ENCODE measurements around the gene C15orf39. TPM values are rescaled to one million over a fixed set of nuclear protein-coding genes. Genes with fewer than 3 reads are reported as not detected.

C15orf39 gene
- total RNA-seq, 1 experiment from 2014 or later, result 13.3 TPM

GRCh38 chr15:75193976-75194375 lies 7.7 kb upstream of the C15orf39 start:
- BruUV-seq (replicated peaks), result no TSS peak
- ChIA-PET CTCF (interaction anchor here (0.6 to 0.7 kb wide), 3 partner anchors 15 to 726 kb away, joined by 3 read pairs; no protein-coding TSS in a partner anchor), POLR2A (interaction anchor here (1.1 kb wide), 1 partner anchor 127 kb away, joined by 3 read pairs; no protein-coding TSS in a partner anchor)
- no peak for DNase-seq (ENCODE audit: unreplicated experiment)
- H3K27me3 Mint-ChIP-seq (ENCODE audit: insufficient read depth, unreplicated experiment), result no peaks in the 10 kb centered on the region
- H3K27ac Mint-ChIP-seq (ENCODE audit: low read depth, unreplicated experiment), result no peak overlapping the region
- TF ChIP-seq CTCF (IDR thresholded peaks at IDR 0.05; ENCODE audit: unreplicated experiment), result no peak
- H3K4me3 Mint-ChIP-seq (ENCODE audit: unreplicated experiment), result no peak overlapping the region
- H3K9me3 Mint-ChIP-seq (ENCODE audit: unreplicated experiment), result no peaks in the 10 kb centered on the region
- intact Hi-C loops (cut with micrococcal nuclease), result no loop called here
- H3K36me3 Mint-ChIP-seq (ENCODE audit: insufficient read depth, unreplicated experiment), result no peaks in the 10 kb centered on the region
- H3K4me1 Mint-ChIP-seq (ENCODE audit: insufficient read depth, unreplicated experiment), result no peaks in the 10 kb centered on the region

- no peak for TF ChIP-seq CTCF (IDR thresholded peaks at IDR 0.05; ENCODE audit: unreplicated experiment)
- H3K27ac Mint-ChIP-seq (ENCODE audit: low read depth, unreplicated experiment), result no peak overlapping the region
- no peaks in the 10 kb centered on the region for H3K27me3 Mint-ChIP-seq (ENCODE audit: insufficient read depth, unreplicated experiment)
- no peaks in the 10 kb centered on the region for H3K9me3 Mint-ChIP-seq (ENCODE audit: unreplicated experiment)
- ChIA-PET CTCF (interaction anchor here (0.6 to 0.7 kb wide), 3 partner anchors 15 to 725 kb away, joined by 3 read pairs; no protein-coding TSS in a partner anchor), POLR2A (interaction anchor here (0.7 to 1.1 kb wide), 2 partner anchors 9 to 127 kb away, joined by 3 read pairs; no protein-coding TSS in a partner anchor)
- H3K4me3 Mint-ChIP-seq (ENCODE audit: unreplicated experiment), result no peak overlapping the region
- H3K4me1 Mint-ChIP-seq (ENCODE audit: insufficient read depth, unreplicated experiment), result no peaks in the 10 kb centered on the region
- no TSS peak for BruUV-seq (replicated peaks)
- intact Hi-C loops (cut with micrococcal nuclease), result no loop called here
- no peak for DNase-seq (ENCODE audit: unreplicated experiment)
- no peaks in the 10 kb centered on the region for H3K36me3 Mint-ChIP-seq (ENCODE audit: insufficient read depth, unreplicated experiment)
Measured at GRCh38 chr15:75194397-75194796, 7.3 kb upstream of the C15orf39 start.

- Mint-ChIP-seq H3K27me3 (ENCODE audit: insufficient read depth, unreplicated experiment) (no peaks in the 10 kb centered on the region), H3K4me3 (ENCODE audit: unreplicated experiment) (no peak overlapping the region), H3K36me3 (ENCODE audit: insufficient read depth, unreplicated experiment) (no peaks in the 10 kb centered on the region), H3K9me3 (ENCODE audit: unreplicated experiment) (no peaks in the 10 kb centered on the region), H3K27ac (ENCODE audit: low read depth, unreplicated experiment) (no peak overlapping the region), H3K4me1 (ENCODE audit: insufficient read depth, unreplicated experiment) (no peaks in the 10 kb centered on the region)
- no TSS peak for BruUV-seq (replicated peaks)
- ChIA-PET CTCF (interaction anchor here (0.8 to 2.2 kb wide), 2 partner anchors 166 to 1077 kb away, joined by 3 to 7 read pairs; no protein-coding TSS in a partner anchor), POLR2A (interaction anchor here (0.7 to 1.1 kb wide), 2 partner anchors 8 to 128 kb away, joined by 3 read pairs; no protein-coding TSS in a partner anchor)
- intact Hi-C loops (cut with micrococcal nuclease), result no loop called here
- no peak for TF ChIP-seq CTCF (IDR thresholded peaks at IDR 0.05; ENCODE audit: unreplicated experiment)
- no peak for DNase-seq (ENCODE audit: unreplicated experiment)
Measured at GRCh38 chr15:75195122-75195765, 6.4 kb upstream of the C15orf39 start.

GRCh38 chr15:75195766-75196241 lies 5.9 kb upstream of the C15orf39 start:
- peaks cover 2% of the 10 kb centered on the region for H3K4me1 Mint-ChIP-seq (ENCODE audit: insufficient read depth, unreplicated experiment)
- no peaks in the 10 kb centered on the region for H3K9me3 Mint-ChIP-seq (ENCODE audit: unreplicated experiment)
- H3K4me3 Mint-ChIP-seq (ENCODE audit: unreplicated experiment), result no peak overlapping the region
- BruUV-seq (replicated peaks), result no TSS peak
- no peak for DNase-seq (ENCODE audit: unreplicated experiment)
- intact Hi-C loops (cut with micrococcal nuclease), result no loop called here
- H3K27me3 Mint-ChIP-seq (ENCODE audit: insufficient read depth, unreplicated experiment), result no peaks in the 10 kb centered on the region
- ChIA-PET POLR2A (no interaction called here), CTCF (interaction anchor here (2.2 kb wide), 1 partner anchor 167 kb away, joined by 7 read pairs; no protein-coding TSS in a partner anchor)
- no peak for TF ChIP-seq CTCF (IDR thresholded peaks at IDR 0.05; ENCODE audit: unreplicated experiment)
- no peaks in the 10 kb centered on the region for H3K36me3 Mint-ChIP-seq (ENCODE audit: insufficient read depth, unreplicated experiment)
- no peak overlapping the region for H3K27ac Mint-ChIP-seq (ENCODE audit: low read depth, unreplicated experiment)

Data from MCF 10A (cell line).